Measurements from ENCODE around the gene RNF114.

DNA sequence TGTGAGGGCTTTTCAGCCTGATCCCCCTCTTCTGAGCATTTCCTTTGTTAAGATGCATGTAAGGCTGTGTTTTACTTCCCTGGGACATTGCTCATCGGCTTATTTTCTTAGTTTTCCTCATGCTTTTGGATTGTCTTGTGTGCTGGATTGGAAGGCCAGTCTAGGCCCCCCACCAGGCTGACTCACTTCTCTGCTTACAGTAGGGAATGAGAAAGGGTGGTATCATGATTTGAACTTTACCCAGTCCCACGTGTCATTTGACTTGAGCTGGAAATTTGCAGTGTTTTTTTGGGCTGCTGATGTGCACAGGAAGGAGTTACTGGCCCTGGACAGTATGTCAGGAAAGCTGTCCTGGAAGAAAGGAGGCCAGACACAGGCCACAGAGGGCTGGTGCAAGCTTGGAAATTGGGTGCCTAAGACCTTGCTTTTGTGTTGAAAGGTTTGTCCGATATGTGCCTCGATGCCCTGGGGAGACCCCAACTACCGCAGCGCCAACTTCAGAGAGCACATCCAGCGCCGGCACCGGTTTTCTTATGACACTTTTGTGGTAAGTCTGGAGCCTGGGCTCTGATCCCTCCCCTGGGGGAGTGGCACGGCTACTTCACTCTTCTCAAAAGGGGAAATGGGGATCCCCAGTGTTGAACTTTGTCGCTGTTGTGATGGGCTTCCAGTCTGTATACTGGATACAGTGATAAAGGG, 12.8 kb downstream of the RNF114 start:
- TF ChIP-seq CTCF (IDR thresholded peaks at IDR 0.05; ENCODE audit: low read depth, low read length) (no peak), EZH2phosphoT487 (IDR thresholded peaks at IDR 0.05; ENCODE audit: low read depth) (no peak)
